ENCODE results near the gene MAT2B. TPM values are rescaled to one million over a fixed set of nuclear protein-coding genes. Genes with fewer than 3 reads are reported as not detected.

Gene MAT2B
- total and polyA plus RNA-seq, 2 of the 13 experiments (the other 11 are each of a cell fraction or from before 2014, with no cell fraction given) = 20.2 to 37.1 TPM

- TF ChIP-seq, protein P1, sequence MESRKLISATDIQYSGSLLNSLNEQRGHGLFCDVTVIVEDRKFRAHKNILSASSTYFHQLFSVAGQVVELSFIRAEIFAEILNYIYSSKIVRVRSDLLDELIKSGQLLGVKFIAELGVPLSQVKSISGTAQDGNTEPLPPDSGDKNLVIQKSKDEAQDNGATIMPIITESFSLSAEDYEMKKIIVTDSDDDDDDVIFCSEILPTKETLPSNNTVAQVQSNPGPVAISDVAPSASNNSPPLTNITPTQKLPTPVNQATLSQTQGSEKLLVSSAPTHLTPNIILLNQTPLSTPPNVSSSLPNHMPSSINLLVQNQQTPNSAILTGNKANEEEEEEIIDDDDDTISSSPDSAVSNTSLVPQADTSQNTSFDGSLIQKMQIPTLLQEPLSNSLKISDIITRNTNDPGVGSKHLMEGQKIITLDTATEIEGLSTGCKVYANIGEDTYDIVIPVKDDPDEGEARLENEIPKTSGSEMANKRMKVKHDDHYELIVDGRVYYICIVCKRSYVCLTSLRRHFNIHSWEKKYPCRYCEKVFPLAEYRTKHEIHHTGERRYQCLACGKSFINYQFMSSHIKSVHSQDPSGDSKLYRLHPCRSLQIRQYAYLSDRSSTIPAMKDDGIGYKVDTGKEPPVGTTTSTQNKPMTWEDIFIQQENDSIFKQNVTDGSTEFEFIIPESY (CRISPR knock-in tag; IDR thresholded peaks at IDR 0.05) = no peak
- TF ChIP-seq MAZ (IDR thresholded peaks at IDR 0.05; ENCODE audit: borderline replicate concordance, low read depth, low read length) (peak; percentile 67), MAZ (CRISPR knock-in tag; IDR thresholded peaks at IDR 0.05; ENCODE audit: low read depth) (peak; percentile 59), ZNF792 (CRISPR knock-in tag; IDR thresholded peaks at IDR 0.05) (no peak), MXD1 (CRISPR knock-in tag; IDR thresholded peaks at IDR 0.05) (peak; percentile 67), SOX13 (IDR thresholded peaks at IDR 0.05) (no peak), SOX13 (CRISPR knock-in tag; conservative IDR thresholded peaks at IDR 0.05 in 1 of 2, IDR thresholded peaks at IDR 0.05 in 1 of 2) (peak in 1 of 2 experiments; percentile 10; a peak in 1 of 4 replicates), KLF15 (CRISPR knock-in tag; IDR thresholded peaks at IDR 0.05; ENCODE audit: borderline replicate concordance) (no peak), ZSCAN9 (CRISPR knock-in tag; IDR thresholded peaks at IDR 0.05; ENCODE audit: borderline replicate concordance) (peak; percentile 72; the same call in 1 of the 2 replicates), FOSL1 (CRISPR knock-in tag; IDR thresholded peaks at IDR 0.05; ENCODE audit: borderline replicate concordance) (no peak), CBX1 (IDR thresholded peaks at IDR 0.05; ENCODE audit: low read depth) (no peak), NAIF1 (CRISPR knock-in tag; IDR thresholded peaks at IDR 0.05; ENCODE audit: borderline replicate concordance) (no peak), IRX3 (CRISPR knock-in tag; IDR thresholded peaks at IDR 0.05; ENCODE audit: borderline replicate concordance, low read depth) (no peak), ZNF263 (CRISPR knock-in tag; IDR thresholded peaks at IDR 0.05) (no peak), ATF1 (CRISPR knock-in tag; IDR thresholded peaks at IDR 0.05) (peak; percentile 83), ZNF691 (CRISPR knock-in tag; IDR thresholded peaks at IDR 0.05; ENCODE audit: borderline replicate concordance, low read depth) (peak; percentile 68; the same call in 1 of the 2 replicates), DMAP1 (CRISPR knock-in tag; IDR thresholded peaks at IDR 0.05) (peak; percentile 84; the same call in 1 of the 2 replicates), SMARCC2 (IDR thresholded peaks at IDR 0.05) (no peak), HOXA3 (CRISPR knock-in tag; IDR thresholded peaks at IDR 0.05) (peak; percentile 73; the same call in 1 of the 2 replicates)
- TF ChIP-seq, protein P2, sequence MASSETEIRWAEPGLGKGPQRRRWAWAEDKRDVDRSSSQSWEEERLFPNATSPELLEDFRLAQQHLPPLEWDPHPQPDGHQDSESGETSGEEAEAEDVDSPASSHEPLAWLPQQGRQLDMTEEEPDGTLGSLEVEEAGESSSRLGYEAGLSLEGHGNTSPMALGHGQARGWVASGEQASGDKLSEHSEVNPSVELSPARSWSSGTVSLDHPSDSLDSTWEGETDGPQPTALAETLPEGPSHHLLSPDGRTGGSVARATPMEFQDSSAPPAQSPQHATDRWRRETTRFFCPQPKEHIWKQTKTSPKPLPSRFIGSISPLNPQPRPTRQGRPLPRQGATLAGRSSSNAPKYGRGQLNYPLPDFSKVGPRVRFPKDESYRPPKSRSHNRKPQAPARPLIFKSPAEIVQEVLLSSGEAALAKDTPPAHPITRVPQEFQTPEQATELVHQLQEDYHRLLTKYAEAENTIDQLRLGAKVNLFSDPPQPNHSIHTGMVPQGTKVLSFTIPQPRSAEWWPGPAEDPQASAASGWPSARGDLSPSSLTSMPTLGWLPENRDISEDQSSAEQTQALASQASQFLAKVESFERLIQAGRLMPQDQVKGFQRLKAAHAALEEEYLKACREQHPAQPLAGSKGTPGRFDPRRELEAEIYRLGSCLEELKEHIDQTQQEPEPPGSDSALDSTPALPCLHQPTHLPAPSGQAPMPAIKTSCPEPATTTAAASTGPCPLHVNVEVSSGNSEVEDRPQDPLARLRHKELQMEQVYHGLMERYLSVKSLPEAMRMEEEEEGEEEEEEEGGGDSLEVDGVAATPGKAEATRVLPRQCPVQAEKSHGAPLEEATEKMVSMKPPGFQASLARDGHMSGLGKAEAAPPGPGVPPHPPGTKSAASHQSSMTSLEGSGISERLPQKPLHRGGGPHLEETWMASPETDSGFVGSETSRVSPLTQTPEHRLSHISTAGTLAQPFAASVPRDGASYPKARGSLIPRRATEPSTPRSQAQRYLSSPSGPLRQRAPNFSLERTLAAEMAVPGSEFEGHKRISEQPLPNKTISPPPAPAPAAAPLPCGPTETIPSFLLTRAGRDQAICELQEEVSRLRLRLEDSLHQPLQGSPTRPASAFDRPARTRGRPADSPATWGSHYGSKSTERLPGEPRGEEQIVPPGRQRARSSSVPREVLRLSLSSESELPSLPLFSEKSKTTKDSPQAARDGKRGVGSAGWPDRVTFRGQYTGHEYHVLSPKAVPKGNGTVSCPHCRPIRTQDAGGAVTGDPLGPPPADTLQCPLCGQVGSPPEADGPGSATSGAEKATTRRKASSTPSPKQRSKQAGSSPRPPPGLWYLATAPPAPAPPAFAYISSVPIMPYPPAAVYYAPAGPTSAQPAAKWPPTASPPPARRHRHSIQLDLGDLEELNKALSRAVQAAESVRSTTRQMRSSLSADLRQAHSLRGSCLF (CRISPR knock-in tag; IDR thresholded peaks at IDR 0.05; ENCODE audit: borderline replicate concordance) = no peak
- TF ChIP-seq, protein P3, sequence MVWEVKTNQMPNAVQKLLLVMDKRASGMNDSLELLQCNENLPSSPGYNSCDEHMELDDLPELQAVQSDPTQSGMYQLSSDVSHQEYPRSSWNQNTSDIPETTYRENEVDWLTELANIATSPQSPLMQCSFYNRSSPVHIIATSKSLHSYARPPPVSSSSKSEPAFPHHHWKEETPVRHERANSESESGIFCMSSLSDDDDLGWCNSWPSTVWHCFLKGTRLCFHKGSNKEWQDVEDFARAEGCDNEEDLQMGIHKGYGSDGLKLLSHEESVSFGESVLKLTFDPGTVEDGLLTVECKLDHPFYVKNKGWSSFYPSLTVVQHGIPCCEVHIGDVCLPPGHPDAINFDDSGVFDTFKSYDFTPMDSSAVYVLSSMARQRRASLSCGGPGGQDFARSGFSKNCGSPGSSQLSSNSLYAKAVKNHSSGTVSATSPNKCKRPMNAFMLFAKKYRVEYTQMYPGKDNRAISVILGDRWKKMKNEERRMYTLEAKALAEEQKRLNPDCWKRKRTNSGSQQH (CRISPR knock-in tag; IDR thresholded peaks at IDR 0.05; ENCODE audit: low read depth) = 0 out of 2 replicates have a peak, but pooled peaks have one; percentile 32
Measured at GRCh38 chr5:163505368-163506094, at the start of gene MAT2B (continued).
